Brain pericyte (primary cell): Measurements from ENCODE around the gene PATL2.
"Not testable (repeated sequence)": the region's sequence is repeated elsewhere in the genome, so short reads cannot be mapped to it uniquely, and the experiment has no call there.

Source experiments
- DNase-seq: peaks from one replicate; pipeline ENCODE4 v3.0.0-alpha.2; 2012; ENCODE audit warnings: low read depth, low spot score

The PATL2 gene

GRCh38 chr15:44711096-44711742 is at the start of gene PATL2, which contains the start of gene B2M:
TSS of gene PATL2 (minus strand) at chr15:44711323. CDS start at chr15:44676490, 34,833 bp downstream.
TSS of gene B2M (plus strand) at chr15:44711517. CDS start at chr15:44711547, 30 bp downstream.
- DNase-seq: peak; percentile 91

- no peak for DNase-seq
Measured at GRCh38 chr15:44753345-44753744, 42.2 kb upstream of the PATL2 start.

GRCh38 chr15:44743454-44743853 is 32.3 kb upstream of the PATL2 start:
- not testable (repeated sequence) for DNase-seq

- DNase-seq: not testable (repeated sequence)
Measured at GRCh38 chr15:44739222-44739847, 28.2 kb upstream of the PATL2 start.

GRCh38 chr15:44738340-44738984 is 27.3 kb upstream of the PATL2 start:
- peak; percentile 41 for DNase-seq

- DNase-seq: no peak
Measured at GRCh38 chr15:44736181-44736765, 25.1 kb upstream of the PATL2 start, which contains the start of gene TRIM69. TSS of gene TRIM69 (plus strand) at chr15:44736528. CDS start at chr15:44736705, 177 bp downstream.

GRCh38 chr15:44735482-44736180 is 24.5 kb upstream of the PATL2 start:
- no peak for DNase-seq

- DNase-seq: no peak
Measured at GRCh38 chr15:44734839-44735481, 23.8 kb upstream of the PATL2 start.

- no peak for DNase-seq
Measured at GRCh38 chr15:44729408-44730127, 18.4 kb upstream of the PATL2 start.

- peak; percentile 98 for DNase-seq
Measured at GRCh38 chr15:44728576-44729407, 17.7 kb upstream of the PATL2 start.

- DNase-seq: not testable (repeated sequence)
Measured at GRCh38 chr15:44728232-44728575, 17.1 kb upstream of the PATL2 start.

- DNase-seq: no peak
Measured at GRCh38 chr15:44727485-44728231, 16.5 kb upstream of the PATL2 start.

- DNase-seq: peak; percentile 52
Measured at GRCh38 chr15:44726568-44727484, 15.7 kb upstream of the PATL2 start.

GRCh38 chr15:44726136-44726535 is 15.0 kb upstream of the PATL2 start:
- no peak for DNase-seq

GRCh38 chr15:44722011-44722410 is 10.9 kb upstream of the PATL2 start:
- no peak for DNase-seq

GRCh38 chr15:44720460-44721176 is 9.5 kb upstream of the PATL2 start:
- DNase-seq: no peak

GRCh38 chr15:44720000-44720435 is 8.9 kb upstream of the PATL2 start:
- not testable (repeated sequence) for DNase-seq
